ENCODE measurements around the gene ATRIP.

Gene ATRIP

DNA sequence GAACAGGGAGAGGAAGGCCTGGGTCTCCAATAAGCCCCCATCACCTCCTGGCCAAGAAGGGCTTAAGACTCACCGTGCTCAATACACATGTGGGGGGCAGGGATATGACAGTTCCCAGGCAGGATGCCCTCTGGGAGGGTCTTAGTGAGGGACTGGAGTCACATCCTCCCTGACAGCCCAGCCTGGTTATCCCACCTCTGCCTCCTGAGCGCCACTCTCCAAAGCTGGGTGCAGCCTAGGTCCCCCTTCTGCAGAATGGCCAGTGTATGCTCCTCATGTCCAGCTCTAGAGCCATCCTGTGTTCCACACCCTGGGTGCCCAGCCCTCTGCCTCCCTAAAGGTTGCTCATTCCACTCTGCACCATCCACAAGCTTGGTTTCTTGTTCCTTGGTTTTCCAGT lies 58.6 kb downstream of the ATRIP start:
- no peak for DNase-seq

DNA sequence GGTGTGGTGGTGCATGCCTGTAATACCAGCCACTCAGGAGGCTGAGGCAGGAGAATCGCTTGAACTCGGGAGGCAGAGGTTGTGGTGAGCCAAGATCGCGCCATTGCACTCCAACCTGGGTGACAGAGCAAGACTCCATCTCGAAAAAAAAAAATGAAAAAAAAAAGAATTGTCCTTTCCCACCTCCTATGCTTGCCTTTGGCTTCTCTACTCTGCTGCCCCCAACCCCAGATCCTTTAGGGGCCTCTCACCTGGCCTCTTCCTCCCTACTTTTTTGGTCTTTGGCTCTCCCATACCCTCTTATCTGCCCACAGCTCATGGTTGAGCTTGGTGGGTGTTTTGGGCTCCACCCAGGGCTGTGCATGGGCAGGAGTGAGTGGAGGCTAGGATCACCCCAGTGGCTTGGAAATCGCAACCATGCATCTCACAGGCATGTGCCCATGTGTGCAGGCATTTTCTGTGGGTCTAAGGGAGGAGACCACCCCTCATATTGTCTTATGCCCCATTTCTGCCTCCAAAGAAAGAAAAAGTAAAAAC lies 59.5 kb downstream of the ATRIP start:
- no peak for DNase-seq

DNA sequence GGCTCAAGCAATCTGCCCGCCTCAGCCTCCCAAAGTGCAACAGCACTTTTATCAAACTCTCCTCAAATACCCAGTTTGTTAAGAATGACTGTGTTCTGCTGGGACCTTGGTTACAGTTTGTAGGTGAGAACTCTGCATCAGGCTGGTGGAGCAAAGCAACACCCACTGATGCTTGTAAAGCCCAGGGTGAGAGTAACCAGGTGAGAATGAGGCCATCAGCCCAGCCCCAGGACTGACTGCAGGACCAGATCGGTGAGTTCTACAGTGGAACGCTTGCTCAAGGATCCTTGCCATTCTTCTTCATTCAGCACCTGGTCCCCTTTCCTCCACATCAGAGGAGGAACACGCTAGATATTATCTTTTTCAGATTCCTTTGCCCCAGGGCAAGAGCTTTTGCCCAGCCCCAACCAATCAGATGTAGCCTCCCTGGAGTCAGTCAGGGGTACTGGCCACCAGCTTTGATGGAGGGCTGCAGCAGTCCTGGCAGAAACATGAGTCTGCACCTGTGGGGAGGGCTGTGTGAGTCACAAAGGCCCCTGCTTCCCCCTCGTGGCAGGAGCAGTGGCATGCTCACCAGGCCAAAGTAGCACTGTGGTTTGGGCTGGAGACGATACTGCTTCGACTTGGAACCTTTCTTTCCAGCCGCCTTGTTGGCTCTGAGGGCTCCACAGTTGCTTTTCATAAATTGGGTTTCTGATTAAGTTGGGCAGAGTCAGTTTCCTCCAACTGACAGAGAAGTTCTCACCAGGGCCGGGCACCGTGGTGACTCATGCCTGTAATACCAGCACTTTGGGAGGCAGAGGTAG lies 60.9 kb downstream of the ATRIP start:
- DNase-seq, result peak; percentile 62

DNA sequence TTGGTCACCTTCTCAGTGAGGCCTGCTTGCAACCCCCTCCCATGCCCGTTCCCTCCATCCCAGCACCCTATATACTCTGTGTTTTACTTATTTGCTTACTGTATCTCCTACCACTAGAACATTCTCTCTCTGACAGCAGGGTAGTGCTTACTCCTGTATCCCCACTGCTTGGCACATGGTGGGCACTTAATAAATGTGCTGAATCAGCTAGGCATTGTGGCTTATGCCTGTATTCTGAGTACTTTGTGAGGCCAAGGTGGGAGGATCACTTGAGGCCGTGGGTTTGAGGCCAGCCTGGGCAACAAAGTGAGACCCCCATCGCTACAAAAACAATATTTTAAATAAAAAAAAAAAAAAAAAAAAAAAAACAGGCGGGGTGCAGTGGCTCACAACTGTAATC lies 65.0 kb downstream of the ATRIP start:
- DNase-seq, result no peak

DNA sequence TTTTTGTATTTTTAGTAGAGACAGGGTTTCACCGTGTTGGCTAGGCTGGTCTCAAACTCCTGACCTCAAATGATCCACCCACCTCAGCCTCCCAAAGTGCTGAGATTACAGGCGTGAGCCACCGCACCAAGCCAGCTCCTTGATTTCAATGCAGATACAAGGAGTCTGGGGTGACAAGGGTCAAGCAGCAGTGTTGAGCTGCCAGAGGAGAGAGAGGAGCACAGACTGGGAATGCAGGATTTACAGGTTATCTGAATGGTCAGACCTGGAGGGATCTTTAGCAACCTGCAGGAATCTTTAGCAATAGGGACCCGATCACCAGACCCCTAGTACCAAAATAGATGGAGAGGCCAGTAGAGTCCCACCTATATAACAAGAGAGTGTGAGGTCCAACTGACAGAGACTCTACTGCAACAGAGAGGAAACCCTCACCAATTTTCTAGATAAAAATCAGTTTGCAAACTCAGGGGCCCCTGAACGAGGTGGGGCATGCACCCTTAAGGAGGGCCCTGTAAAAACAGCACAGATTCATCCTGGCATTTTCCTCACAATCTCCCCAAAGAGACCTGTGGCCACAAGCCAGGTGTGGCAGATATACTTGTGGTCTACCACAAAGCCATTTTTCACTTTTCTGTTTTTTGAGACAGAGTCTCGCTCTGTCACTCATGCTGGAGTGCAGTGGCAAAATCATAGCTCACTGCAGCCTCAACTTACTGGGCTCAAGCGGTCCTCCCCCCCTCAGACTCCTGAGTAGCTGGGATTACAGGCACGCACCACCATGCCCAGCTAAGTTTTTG lies 68.1 kb downstream of the ATRIP start:
- DNase-seq, result no peak

Measured in fibroblast of upper back skin (primary cell).